HG03135 (cell line): ENCODE data around the gene GJA4.
"Not testable (repeated sequence)": the region's sequence is repeated elsewhere in the genome, so short reads cannot be mapped to it uniquely, and the experiment has no call there.

Source experiments
- ATAC-seq: cut with Tn5 transposase; IDR thresholded peaks from one replicate; pipeline ENCODE4 v1.9.1; 2021; ENCODE audit warnings: mild to moderate bottlenecking, moderate library complexity; ENCODE audit not compliant: unreplicated experiment

The GJA4 gene

GRCh38 chr1:34787461-34788420 lies 5.1 kb upstream of the GJA4 start:
- ATAC-seq, result no peak

DNA sequence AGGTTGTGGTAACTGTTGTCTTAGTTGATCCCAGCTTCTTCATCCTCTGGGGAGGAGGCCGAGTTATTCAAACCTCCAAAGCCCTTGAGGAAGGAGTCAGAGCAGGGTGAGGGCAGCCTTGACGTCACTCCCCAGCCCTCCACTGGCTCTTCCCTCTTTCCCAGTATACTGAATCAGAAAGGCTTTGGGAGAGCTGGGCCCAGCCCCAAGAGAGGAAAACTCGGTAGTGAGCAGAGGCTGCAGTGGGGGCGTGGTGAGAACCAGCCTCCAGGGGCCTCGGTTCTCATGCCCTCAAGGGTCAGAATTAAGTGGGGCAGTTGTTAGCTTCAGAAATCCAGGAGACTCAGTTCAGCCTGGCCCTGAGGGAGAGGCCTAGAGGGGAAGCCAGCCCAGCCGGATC lies 1.8 kb upstream of the GJA4 start:
- ATAC-seq, result no peak

- no peak for ATAC-seq
Observed at GRCh38 chr1:34792424-34792823, 375 bp upstream of the GJA4 start.

DNA sequence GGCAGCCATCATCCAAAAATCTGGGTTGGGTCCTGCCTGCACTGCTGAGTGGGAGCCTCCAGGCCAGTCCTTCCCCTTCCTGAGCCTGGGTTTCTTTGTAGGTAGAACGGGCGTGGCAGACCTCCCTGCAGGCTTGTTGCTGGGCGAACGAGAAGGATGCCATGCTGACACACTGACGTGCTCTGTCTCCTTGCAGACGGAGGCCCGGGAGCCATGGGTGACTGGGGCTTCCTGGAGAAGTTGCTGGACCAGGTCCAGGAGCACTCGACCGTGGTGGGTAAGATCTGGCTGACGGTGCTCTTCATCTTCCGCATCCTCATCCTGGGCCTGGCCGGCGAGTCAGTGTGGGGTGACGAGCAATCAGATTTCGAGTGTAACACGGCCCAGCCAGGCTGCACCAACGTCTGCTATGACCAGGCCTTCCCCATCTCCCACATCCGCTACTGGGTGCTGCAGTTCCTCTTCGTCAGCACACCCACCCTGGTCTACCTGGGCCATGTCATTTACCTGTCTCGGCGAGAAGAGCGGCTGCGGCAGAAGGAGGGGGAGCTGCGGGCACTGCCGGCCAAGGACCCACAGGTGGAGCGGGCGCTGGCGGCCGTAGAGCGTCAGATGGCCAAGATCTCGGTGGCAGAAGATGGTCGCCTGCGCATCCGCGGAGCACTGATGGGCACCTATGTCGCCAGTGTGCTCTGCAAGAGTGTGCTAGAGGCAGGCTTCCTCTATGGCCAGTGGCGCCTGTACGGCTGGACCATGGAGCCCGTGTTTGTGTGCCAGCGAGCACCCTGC lies 1.4 kb downstream of the GJA4 start:
- no peak for ATAC-seq

DNA sequence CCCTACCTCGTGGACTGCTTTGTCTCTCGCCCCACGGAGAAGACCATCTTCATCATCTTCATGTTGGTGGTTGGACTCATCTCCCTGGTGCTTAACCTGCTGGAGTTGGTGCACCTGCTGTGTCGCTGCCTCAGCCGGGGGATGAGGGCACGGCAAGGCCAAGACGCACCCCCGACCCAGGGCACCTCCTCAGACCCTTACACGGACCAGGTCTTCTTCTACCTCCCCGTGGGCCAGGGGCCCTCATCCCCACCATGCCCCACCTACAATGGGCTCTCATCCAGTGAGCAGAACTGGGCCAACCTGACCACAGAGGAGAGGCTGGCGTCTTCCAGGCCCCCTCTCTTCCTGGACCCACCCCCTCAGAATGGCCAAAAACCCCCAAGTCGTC lies 2.0 kb downstream of the GJA4 start:
- ATAC-seq, result no peak

DNA sequence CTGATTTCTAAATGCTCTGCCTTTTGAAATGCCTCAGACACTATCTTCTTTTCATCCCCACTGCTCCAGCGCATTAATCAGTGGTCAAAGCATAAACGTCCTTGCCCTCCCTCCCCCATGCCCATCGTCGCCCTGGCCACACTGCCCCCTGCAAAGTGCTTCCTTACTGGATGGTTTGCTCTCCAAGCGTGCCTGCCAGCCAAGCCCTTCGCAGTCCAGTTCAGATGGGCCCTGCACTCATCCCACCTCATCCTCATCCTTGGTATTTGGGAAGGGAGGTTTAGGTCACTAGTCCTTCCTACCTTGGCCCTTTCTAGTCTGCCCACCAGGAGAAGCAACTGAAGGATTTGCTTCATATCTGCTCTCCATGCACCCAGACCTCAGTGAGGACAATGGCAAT lies 3.1 kb downstream of the GJA4 start:
- no peak for ATAC-seq

GRCh38 chr1:34796990-34797389 lies 4.2 kb downstream of the GJA4 start:
- ATAC-seq, result no peak

GRCh38 chr1:34800214-34800613 lies 7.4 kb downstream of the GJA4 start:
- no peak for ATAC-seq

DNA sequence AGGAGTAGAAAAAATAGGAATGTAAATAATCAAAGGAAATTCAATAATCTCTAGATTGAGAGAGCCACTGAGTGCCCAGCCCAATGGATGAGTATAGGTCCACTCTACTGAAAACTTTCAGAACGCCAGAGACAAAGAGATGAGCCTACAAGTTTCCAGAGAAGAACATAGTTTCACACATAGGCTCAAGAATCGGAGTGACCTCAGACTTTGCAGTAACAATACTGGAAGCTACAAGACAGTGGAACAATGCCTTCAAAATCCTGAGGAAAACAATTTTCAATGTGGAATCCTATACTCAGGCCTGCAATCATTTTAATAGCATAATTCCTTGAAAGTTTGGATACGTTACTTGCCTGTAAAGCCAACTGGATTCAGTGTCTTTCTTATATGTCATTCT lies 11.0 kb downstream of the GJA4 start:
- ATAC-seq, result no peak

DNA sequence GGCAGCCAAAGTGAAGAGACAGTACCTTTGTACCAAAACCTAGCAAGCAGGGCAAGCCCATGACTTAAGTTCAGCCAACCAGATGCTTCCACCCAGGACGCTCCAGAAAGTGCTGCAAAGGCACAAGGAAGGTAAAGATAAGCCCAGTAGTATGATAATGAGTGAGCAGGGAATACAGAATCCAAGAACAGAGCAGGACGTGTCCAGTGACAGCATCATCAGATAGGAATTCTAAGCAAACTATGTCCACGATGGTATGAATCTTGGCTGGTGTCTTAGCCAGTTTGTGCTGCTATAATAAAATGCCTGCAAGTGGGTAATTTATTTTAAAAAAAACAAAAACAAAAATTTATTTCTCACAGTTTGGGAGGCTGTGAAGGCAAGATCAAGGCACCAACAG lies 13.6 kb downstream of the GJA4 start:
- no peak for ATAC-seq

- ATAC-seq, result no peak
Observed at GRCh38 chr1:34808051-34808810, 15.4 kb downstream of the GJA4 start.

- not testable (repeated sequence) for ATAC-seq
Observed at GRCh38 chr1:34810781-34811180, 18.0 kb downstream of the GJA4 start.

DNA sequence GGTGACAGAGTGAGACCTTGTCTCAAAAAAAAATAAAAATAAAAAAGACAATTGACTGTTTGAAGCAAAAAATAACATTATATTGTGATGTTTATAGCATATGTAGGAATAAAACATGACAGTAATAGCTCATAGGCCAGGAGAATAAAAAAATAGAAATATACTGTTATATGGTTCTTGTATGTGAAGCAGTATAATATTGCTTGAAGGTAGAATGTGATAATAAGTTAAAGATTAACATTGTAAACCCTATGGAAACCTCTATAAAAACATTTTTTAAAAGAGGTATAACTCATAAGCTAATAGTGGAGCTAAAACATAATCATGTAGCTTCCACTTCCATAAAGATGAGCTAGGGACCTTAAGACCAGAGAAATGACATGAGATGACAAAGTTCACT lies 23.5 kb downstream of the GJA4 start:
- no peak for ATAC-seq

GRCh38 chr1:34816778-34817177 lies 24.0 kb downstream of the GJA4 start:
- no peak for ATAC-seq

- not testable (repeated sequence) for ATAC-seq
Observed at GRCh38 chr1:34818862-34819261, 26.1 kb downstream of the GJA4 start.

GRCh38 chr1:34822202-34822601 lies 29.4 kb downstream of the GJA4 start:
- ATAC-seq, result no peak

DNA sequence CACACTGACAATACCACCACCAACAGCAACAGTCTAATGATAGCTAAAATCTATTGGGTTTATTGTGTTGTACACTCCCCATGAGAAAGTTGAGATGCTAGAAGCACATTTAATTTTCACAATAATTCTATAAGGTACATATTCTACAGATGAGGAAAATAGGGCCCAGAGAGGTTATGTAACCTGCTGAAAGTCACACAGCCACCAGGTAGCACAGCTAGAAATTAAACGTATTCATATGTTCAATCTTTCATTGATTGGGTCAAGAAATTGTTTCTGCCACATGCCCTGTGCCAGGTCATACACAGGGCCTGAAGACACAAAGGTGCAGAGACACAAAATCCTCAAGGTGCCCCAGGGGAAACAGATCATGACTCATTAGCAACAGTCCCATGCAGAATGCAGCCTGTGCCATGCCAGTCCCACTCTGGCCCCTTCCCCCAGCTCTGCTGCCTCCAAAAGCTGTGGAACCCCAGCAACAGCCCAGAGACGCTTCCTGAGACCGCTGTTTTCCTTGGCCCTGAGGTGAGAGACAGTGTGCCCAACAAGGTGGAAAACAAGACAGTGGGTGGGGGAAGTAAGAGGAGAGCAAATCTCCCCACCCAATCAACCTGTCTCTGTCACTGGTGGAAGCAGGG lies 32.1 kb downstream of the GJA4 start:
- no peak for ATAC-seq

DNA sequence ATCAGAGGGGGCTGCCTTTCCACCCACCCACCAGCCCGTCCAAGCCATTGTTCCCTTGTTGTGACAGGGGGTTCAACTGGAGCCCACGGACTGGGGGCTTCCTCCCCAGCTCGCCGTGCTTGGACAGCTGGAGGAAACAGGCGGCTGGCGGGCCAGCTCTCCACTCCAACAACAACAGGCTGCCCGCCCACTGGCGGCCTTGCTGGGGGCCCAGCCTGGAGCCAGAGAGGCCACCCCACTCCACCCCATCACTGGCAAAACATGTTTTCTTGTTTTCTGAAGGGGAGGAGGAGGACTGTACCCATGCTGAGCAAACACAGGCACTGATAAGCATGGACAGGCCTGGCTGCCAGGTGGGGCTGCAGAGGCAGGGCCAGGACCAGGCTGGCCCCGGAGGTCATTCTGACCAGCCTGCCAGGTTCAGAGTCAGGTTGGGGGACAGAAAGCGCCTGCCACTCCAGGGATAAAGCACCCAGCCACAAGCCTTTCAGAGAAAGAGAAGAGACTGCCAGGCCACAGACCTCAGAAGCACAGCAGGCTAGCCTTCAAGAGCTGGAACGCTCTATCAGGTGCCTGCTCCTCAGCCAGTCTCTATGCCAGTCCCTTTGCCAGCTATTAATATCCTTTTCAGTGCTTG lies 32.8 kb downstream of the GJA4 start:
- ATAC-seq, result no peak

- no peak for ATAC-seq
Observed at GRCh38 chr1:34827341-34827941, 34.6 kb downstream of the GJA4 start.

DNA sequence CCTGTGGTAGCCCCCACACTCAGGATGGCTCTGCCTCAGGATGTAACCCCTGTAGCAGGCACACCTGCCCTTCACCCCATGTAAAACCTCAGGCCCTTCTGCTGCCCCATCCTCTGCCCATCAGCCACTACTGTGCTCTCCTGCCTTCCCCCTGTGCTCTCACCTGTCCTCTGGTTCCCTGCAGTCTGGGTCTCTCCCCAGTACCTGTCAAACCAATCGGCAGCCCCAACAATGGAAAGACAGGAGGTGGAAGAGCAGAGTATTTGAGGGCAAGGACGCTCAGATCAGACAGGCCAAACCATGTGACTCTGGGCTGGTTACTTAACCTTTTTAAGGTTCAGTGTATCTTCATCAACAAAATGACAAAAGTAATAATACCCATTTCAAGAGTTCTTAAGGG lies 35.8 kb downstream of the GJA4 start:
- ATAC-seq, result no peak
